Activated T-helper 9 cell treated with anti-CD3 and anti-CD28 coated beads, Interleukin-2, amount 50 U/mL, for 16 hours (primary cell): Measurements from ENCODE around the gene CEP250.
"Not testable (repeated sequence)": the region's sequence is repeated elsewhere in the genome, so short reads cannot be mapped to it uniquely, and the experiment has no call there.

Experiments used
- DNase-seq: peaks from one replicate; pipeline ENCODE4 v3.0.0-alpha.2; 2020; ENCODE audit warnings: low read depth

Gene CEP250

GRCh38 chr20:35523298-35523888, 68.0 kb downstream of the CEP250 start:
- DNase-seq: peak; percentile 5

DNA sequence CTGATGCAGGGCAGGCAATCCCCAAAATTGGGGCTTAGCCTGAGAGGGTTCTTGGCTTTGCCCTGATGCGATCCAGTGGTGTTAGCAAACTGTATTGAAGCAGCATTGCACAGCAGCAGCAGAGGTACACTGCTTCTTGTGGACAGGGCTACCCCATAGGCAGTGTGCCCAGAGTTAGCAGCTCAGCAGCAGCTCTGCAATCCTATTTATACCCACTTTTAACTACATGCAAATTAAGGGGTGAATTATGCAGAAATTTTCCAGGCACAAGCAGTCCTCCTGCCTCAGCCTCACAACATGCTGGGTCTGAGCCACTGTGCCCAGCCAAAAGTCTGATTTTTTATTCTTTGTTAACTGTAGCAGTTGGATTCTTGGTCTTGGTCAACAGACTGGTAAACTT, 70.2 kb downstream of the CEP250 start:
- DNase-seq: no peak

DNA sequence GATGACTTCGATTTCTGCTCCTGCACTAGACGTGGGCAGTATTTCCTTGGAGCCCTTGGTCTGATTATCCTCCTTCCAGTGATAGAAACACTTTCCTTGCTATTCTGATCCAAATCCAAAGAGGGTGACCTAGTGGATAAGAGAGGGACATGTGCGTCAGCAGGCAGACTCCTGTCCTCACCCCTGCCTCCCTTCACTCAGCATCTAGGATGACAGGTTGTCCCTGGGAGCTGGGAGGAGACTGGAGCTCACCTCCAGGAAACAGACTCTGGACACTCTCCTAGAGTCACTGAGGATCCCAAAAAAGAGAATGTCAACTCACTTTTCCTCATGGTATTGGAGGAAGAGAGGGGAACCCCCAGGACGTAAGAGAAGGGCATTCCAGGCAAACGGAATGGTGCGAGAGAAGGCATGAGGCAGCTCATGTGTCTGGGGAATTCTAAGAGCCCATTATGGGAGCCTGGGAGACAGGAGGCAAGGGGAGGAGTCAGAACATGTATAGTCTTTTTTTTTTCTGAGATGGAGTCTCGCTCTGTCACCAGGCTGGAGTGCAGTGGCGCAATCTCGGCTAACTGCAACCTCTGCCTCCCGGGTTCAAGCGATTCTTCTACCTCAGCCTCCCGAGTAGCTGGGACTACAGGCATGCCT, 71.8 kb downstream of the CEP250 start:
- DNase-seq: no peak

GRCh38 chr20:35529552-35529951, 74.2 kb downstream of the CEP250 start, which contains the start of gene C20orf173:
Gene C20orf173 (minus strand): TSS chr20:35529652. CDS start chr20:35529373, 279 bp downstream.
- no peak for DNase-seq

DNA sequence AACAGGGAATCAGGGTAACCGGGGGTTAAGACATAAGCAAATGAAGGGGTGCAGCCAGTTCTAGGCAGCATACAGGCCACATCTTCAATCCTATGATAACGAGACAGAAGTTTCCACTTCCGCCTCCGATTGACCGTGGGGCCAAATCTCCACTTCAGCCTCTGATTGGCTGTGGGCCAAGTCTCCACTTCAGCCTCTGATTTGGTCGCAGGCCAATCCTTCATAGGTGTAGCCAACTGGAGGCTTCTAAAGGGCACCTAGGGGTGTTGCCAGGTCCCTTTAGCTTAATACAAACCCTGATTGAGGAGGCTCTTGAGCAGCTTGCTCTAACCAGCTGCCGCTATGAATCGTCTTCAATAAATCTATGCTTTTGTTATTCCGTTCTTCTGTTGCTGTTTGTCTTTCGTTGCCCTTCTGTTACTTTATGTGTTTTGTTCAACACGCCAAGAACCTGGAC, 84.4 kb downstream of the CEP250 start:
- DNase-seq: no peak

DNA sequence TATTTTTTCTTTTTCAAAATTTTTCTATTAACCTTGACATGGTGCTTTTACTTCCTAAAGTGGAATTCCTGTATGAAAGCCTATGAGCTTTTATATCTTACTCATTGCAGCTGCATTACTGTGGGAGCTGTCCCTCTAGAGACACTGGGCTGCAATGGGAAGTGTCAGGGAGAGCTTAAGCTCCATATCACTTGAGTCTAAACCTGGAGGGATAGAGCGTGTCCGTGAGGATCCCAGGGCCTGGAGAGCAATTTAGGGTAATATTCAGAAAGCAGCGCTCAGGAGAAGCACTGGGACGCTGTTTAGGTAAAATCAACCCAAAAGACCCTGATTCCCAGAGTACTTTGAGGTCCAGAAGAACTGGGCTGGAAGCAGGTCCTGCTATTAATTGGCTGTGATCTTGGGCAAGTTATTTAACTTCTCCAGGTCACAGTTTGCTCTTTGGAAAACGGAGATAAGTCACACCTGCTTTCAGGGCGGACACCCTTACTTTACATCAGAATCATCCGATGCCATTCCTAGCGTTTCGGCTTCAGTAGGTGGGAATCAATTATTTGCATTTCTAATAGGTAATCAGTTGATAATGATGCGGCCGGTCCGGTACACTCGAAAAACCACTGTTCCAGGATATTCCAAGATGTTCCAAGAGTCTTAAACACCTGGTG, 85.9 kb downstream of the CEP250 start:
- no peak for DNase-seq

DNA sequence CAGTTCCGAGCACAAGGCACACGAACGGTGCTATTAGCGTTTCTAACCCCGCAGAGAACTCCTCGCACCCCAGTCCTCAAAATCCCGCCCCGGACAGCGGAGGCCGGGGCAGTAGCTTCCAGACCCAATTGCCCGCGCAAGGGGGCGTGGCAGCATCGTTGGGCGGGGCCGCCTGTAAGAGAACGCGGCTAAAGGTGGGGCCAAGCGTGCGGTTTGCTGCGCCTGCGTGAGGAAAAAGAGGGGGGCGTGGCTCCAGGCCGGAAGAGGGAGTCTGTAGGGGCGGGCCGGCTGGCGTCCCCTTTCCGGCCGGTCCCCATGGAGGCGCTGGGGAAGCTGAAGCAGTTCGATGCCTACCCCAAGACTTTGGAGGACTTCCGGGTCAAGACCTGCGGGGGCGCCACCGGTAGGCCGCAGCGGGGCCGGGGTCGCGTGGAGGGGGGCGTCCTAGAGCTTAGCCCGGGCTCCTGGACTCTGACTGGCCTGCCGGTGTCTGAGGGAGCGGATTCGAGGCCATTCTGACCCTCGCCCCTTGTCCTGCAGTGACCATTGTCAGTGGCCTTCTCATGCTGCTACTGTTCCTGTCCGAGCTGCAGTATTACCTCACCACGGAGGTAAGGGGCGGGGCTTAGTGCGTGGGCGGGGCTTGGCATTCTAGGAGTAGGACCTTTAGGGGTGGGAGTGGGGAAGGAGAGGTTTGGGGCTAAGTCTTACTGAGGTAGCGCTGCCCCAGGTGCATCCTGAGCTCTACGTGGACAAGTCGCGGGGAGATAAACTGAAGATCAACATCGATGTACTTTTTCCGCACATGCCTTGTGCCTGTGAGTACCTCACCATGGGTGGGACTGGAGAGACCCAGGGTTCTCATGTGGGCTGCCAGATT, 86.6 kb downstream of the CEP250 start, which contains the start of gene ERGIC3:
Gene ERGIC3 (plus strand): TSS at position 296 of the 880 bp plus-strand sequence. CDS start 20 bp downstream, at position 316.
- DNase-seq: peak; percentile 96

DNA sequence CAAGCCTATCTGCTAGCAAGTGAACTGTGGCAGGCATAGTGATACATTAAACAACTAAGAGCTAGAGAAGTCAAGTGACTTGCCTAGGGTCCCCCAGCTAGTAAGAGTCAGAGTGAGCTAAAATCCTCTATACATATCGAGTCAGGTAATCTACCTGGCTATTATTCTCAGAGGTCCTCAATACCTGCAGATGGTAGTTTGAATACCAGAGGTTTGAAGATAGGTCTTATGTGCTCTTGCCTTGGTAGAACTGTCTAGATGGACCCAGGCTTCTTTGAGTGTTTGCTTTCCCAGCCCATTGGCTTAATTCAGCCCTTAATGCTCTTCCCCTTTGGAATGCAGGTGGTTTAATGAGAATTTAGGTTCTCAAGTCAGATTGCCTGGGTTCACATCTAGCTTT, 87.6 kb downstream of the CEP250 start:
- no peak for DNase-seq

DNA sequence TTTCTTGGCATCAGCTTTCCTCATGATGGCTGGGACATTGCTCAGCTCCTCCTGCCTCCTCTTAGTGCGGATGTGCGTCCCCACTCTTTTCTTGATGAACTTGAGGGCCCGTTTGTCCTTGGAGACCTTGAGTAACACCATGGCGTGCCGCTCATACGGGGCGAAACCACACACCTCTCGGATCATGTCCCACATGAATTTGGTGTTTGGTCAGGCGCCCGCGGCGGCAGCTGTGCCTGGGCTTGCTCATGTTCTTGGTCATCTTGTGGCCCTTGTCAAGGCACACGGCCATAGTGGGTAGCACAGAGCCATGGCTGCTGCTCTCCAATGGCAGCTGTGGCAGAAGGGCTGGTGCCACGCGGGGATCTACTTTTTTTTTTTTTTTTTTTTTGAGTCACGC, 89.0 kb downstream of the CEP250 start:
- no peak for DNase-seq

DNA sequence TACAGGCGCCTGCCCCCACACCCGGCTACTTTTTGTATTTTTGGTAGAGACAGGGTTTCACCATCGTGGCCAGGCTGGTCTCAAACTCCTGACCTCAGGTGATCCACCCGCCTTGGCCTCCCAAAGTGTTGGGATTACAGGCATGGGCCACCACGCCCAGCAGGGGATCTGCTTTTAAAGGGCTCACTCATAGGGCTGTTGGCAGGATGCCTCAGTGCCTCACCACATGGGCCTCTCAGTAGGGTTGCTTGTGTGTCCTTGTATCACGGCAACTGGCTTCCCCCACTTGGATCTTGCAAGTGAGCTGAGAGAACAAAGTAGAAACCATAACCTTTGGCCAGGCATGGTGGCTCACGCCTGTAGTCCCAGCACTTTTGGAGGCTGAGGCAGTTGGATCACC, 89.5 kb downstream of the CEP250 start:
- not testable (repeated sequence) for DNase-seq

GRCh38 chr20:35546127-35546526, 90.7 kb downstream of the CEP250 start:
- no peak for DNase-seq

- no peak for DNase-seq
These were observed 91.9 kb downstream of the CEP250 start for GRCh38 chr20:35547329-35547728.

DNA sequence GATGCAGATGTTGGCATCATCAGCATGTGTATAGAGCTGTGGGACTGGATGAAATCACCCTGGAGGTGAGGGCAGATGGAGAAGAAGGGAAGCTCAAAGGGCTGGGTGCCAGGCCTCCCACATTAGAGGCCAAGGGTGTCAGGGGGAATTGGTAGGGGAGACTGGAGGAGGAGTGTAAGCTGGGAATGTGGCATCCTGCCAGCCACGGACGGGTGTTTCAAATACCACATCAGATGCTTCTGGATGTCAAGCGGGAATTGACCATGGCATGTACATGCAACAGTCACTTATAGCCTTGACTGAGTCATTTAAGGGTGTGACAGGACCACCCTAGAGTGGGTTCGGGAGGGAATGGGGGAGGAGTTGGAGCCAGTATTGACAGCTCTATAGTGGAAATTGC, 96.1 kb downstream of the CEP250 start:
- DNase-seq: no peak

GRCh38 chr20:35552914-35553313, 97.5 kb downstream of the CEP250 start:
- no peak for DNase-seq

DNA sequence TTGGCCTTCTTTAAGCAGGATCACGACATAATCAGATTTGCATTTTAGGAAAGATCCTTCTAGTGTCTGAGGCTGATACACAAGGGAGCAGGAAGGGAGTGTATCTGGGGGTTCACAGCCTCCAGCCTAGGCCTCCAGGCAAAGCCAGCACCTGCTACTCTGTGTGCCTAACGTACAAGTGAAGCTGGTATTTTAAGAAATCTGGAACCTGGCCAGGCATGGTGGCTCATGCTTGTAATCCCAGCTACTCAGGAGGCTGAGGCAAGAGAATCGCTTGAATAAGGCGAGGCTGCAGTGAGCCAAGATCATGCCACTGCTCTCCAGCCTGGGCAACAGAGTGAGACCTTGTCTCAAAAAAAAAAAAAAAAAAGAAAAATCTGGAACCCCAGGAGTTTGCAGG, 100.1 kb downstream of the CEP250 start:
- not testable (repeated sequence) for DNase-seq

DNA sequence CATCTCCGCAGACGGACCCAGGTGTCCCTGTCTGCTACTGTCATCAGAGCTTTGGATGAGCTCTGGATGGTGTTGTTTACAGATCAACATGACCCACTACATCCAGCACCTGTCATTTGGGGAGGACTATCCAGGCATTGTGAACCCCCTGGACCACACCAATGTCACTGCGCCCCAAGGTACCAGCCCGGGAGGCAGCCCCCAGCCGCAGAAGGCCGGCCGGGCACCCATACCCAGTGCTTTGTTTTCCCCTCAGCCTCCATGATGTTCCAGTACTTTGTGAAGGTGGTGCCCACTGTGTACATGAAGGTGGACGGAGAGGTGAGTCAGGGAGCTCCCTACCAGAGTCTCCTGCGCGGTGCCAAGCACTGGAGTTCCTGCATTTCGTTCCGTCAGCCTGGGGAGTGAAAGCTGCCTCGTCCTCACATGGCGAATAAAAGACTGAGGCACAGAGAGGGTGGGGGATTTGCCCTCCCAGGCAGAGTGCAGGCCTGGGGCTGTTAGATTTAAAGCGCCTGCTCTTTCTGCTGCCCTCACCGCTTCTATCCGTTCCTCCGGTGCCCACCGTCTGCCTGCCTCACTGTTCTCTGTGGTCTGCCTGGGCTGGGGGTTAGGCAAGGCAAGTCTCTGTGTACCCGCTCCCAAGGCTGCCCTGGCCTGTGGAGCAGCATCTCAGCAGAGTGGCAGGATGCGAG, 100.7 kb downstream of the CEP250 start:
- DNase-seq: no peak

DNA sequence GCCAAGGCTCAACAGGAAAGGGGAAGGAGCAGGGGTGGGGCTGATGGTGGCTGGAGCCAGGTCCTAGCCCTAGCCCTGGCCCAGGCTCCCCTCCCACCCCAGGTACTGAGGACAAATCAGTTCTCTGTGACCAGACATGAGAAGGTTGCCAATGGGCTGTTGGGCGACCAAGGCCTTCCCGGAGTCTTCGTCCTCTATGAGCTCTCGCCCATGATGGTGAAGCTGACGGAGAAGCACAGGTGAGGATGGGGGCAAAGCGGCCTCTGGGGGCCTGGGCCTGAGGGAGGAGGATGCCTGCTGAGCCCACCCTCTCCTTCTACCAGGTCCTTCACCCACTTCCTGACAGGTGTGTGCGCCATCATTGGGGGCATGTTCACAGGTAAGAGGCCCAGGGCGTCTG, 101.5 kb downstream of the CEP250 start:
- DNase-seq: no peak

DNA sequence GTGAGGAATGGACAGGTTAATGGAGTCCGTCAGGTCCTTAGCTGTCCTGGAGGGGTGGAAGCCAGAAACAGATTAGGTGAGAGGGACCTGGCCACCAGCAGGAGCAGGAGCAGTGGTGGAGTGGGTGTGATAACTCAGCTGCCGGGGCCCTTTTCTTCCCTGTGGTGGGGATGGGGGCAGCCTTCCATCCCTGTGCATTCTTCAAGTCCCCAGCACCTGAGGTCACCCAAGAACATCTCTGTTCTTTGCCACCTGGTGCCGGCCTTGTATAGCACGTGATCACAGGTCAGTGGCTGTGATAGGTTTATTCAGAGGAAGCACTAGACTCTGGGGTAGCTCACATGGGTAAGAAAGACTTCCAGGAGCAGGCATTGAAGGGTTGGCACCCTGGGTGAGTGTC, 103.1 kb downstream of the CEP250 start:
- no peak for DNase-seq

DNA sequence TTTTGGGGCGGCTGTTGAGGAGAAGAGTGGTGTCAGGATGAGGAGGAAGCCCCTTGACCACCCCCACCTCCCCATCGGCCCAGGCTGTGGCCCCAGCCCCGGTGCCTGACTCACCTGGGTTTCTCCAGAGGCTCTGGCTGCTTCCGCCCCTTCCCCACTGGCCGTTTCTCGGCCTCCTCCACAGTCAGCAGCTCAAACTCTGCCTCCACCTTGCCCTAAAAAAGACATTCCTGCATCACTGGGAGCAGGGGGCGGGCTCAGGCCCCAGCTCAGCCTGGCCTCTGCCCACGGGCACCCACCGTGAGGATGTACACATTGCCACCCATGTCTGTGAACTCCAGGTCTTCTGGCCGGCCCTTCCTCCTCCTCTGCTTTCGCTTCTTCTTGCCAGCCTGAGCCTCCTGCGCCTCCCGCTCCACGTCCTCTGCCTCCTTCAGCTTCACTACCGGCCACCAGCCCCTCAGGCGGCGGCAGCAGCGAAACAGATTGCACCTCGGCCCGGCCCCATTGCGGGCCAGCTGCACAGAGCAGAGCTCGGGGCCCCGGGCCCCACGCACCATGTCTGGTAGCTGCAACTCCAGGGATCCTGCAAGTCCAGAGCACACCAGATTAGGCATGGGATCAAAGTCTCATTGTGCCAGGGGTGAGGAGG, 103.8 kb downstream of the CEP250 start:
- no peak for DNase-seq

DNA sequence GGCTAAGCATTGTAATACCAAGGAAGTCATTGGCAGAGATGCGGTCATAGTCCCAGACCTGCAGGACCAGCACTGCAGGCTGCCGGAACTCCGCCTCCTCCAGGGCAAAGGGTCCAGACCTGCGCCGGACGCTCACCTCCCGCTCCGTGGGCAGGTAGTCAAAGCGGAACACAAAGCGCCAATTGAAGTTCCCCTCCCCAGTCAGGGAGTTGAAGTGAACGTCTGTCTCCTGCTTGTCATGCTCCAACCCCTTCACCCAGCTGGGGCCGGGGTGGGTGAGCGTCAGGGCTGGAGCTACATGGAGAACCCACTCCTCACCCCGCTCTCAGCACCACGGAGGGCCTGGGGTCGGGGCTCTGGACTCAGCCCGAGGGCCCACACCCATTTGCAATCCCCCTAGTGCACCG, 104.7 kb downstream of the CEP250 start:
- DNase-seq: no peak

DNA sequence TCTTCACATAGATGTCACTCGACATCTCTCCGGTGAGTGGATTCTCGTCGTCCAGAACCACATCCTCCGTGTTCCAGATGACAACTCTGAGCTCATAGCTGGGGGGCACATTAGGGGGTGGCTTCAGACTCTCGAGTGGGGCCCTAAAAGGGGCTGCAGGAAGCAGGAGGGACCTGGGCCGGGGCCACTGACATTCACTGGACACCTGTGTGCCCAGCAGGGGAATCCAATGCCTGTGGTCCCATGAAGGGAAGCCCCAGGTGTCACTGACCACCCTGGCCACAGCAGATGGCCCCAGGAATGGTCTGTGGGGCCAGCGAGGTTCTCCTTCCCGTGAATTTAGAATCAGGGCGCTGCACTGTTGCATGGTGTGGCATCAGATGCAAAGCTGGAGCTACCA, 105.1 kb downstream of the CEP250 start:
- DNase-seq: no peak
